Endometrial microvascular endothelial cells (primary cell): Measurements from ENCODE around the gene ATF3. TPM values are rescaled to one million over a fixed set of nuclear protein-coding genes. Genes with fewer than 3 reads are reported as not detected.
"Not testable (repeated sequence)": the region's sequence is repeated elsewhere in the genome, so short reads cannot be mapped to it uniquely, and the experiment has no call there.

Experiments
- in situ Hi-C: cut with HindIII; loops from 2 replicates; pipeline ENCODE4 v1.10.0; 2017; ENCODE audit warnings: low sequenced_read_pairs, low pct_unique_long_range_greater_than_20kb; ENCODE audit errors: inconsistent ontology term
- total RNA-seq: library from RNA; depleted of rRNA; stranded (reverse); fragments of >200 nt; gene quantifications from one replicate; pipeline ENCODE4 v1.2.3, GENCODE V29; 2015; ENCODE audit errors: inconsistent ontology term

The ATF3 gene
- total RNA-seq, 1 donor from 2014 or later, result 2.6 TPM

GRCh38 chr1:212620293-212620692 is 11.7 kb downstream of the ATF3 start:
- in situ Hi-C loops, result no loop called here

GRCh38 chr1:212621043-212621948 is 12.7 kb downstream of the ATF3 start:
- in situ Hi-C loops, result no loop called here

GRCh38 chr1:212621949-212622305 is 13.4 kb downstream of the ATF3 start:
- in situ Hi-C loops, result no loop called here

- in situ Hi-C loops, result no loop called here
These were observed 13.9 kb downstream of the ATF3 start for GRCh38 chr1:212622467-212622866.

GRCh38 chr1:212622906-212623305 is 14.3 kb downstream of the ATF3 start:
- in situ Hi-C loops, result no loop called here

- in situ Hi-C loops, result no loop called here
These were observed 15.0 kb downstream of the ATF3 start for GRCh38 chr1:212623603-212624002.

GRCh38 chr1:212624976-212625501 is 16.5 kb downstream of the ATF3 start:
- in situ Hi-C loops, result no loop called here

GRCh38 chr1:212625781-212626450 is 17.4 kb downstream of the ATF3 start:
- in situ Hi-C loops, result no loop called here

GRCh38 chr1:212628046-212628445 is 19.5 kb downstream of the ATF3 start:
- in situ Hi-C loops, result no loop called here

- in situ Hi-C loops, result no loop called here
These were observed 20.4 kb downstream of the ATF3 start for GRCh38 chr1:212628813-212629415.

GRCh38 chr1:212629450-212630157 is 21.0 kb downstream of the ATF3 start:
- in situ Hi-C loops, result no loop called here

GRCh38 chr1:212630158-212630900 is 21.8 kb downstream of the ATF3 start:
- in situ Hi-C loops, result no loop called here

GRCh38 chr1:212633161-212633560 is 24.6 kb downstream of the ATF3 start:
- in situ Hi-C loops, result no loop called here

- in situ Hi-C loops, result no loop called here
These were observed 25.7 kb downstream of the ATF3 start for GRCh38 chr1:212634252-212634651.

GRCh38 chr1:212635141-212635631 is 26.6 kb downstream of the ATF3 start:
- in situ Hi-C loops, result no loop called here

- in situ Hi-C loops, result no loop called here
These were observed 29.3 kb downstream of the ATF3 start for GRCh38 chr1:212637902-212638301.

GRCh38 chr1:212638492-212639151 is 30.1 kb downstream of the ATF3 start:
- in situ Hi-C loops, result no loop called here

GRCh38 chr1:212639524-212639923 is 31.0 kb downstream of the ATF3 start:
- in situ Hi-C loops, result not testable (repeated sequence)
